SK-N-SH (cell line): ENCODE results near the gene LANCL2.

ENCODE experiments used
- CHD2 ChIP-seq: fragments of 150-350 bp; IDR thresholded peaks from 2 replicates; pipeline ENCODE4 v1.6.1; 2018; ENCODE audit warnings: low read length; ENCODE audit not compliant: partially characterized antibody
- EP300 ChIP-seq, 2 experiments: IDR thresholded peaks; 2 replicates each; pipeline versions ENCODE4 v1.4.0 to v1.6.1; 2012; ENCODE audit warnings: borderline replicate concordance in 1 of 2, low read depth in 1 of 2, low read length in 1 of 2
- EZH2phosphoT487 ChIP-seq: fragments of 200-600 bp; sonication (generic); IDR thresholded peaks from 2 replicates; pipeline ENCODE4 v1.6.1; 2017; ENCODE audit warnings: low read depth, mixed run types, mild to moderate bottlenecking, antibody characterized with exemption, moderate library complexity, borderline replicate concordance
- FOXM1 ChIP-seq: IDR thresholded peaks from 2 replicates; pipeline ENCODE4 v1.4.0; 2012; ENCODE audit warnings: low read depth, mild to moderate bottlenecking
- POLR2AphosphoS5 ChIP-seq: IDR thresholded peaks from 2 replicates; pipeline ENCODE4 v1.6.1; 2012; ENCODE audit warnings: low read depth, low read length
- RAD21 ChIP-seq: IDR thresholded peaks from 2 replicates; pipeline ENCODE4 v1.6.1; 2012; ENCODE audit warnings: mild to moderate bottlenecking, low read length
- RFX5 ChIP-seq: IDR thresholded peaks from 2 replicates; pipeline ENCODE4 v1.6.1; 2012; ENCODE audit warnings: mild to moderate bottlenecking, improper control_type of control experiment, low read length
- TAF1 ChIP-seq: IDR thresholded peaks from 2 replicates; pipeline ENCODE4 v1.6.1; 2012; ENCODE audit warnings: low read depth, mild to moderate bottlenecking, low read length, moderate library complexity, borderline replicate concordance
- TF ChIP-seq, protein P1 (sequence below): fragments of 200-600 bp; sonication (generic); IDR thresholded peaks from 2 replicates; pipeline ENCODE4 v1.6.1; 2017; ENCODE audit warnings: antibody characterized with exemption, mild to moderate bottlenecking, moderate library complexity
- TF ChIP-seq, protein P2 (sequence below): fragments of 150-350 bp; IDR thresholded peaks from 2 replicates; pipeline ENCODE4 v1.6.1; 2017; ENCODE audit warnings: antibody characterized with exemption, low read length, low read depth, borderline replicate concordance

DNA sequence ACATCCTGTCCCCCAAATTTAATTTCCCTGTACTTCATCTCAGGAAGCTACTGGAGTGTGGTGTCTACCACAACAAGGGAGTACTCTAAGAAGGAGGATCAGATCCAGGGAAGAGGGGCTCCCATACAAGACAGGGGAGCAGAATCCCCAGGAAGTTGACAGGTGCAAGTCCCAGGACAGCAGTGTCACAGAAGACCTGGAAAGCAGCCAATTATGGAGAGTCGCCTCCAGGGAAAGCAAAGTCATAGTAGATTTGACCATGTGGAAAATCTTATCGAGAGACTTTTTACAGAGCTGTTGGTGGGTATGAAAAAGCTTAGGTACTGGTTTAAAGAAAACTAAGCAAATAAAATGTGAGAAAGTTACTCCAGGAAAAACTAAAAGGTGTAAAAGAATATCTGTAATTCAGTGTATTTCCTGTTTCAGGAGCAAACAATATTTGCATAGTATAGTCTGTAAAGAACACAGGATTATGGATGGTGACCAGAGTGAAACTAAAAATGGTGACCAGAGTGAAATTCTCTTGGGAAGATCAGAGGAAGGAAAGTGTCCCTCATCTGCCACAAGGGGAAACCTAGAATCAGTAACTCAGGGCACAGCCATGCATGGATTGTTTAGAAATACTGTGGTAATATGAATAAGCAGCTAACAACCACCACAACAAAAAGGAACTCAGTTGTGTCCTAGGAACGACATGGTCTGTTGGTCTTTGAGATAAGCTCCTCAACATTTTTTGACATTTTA lies 44.5 kb downstream of the LANCL2 start:
- TF ChIP-seq POLR2AphosphoS5, result no peak
- TF ChIP-seq, protein P1, sequence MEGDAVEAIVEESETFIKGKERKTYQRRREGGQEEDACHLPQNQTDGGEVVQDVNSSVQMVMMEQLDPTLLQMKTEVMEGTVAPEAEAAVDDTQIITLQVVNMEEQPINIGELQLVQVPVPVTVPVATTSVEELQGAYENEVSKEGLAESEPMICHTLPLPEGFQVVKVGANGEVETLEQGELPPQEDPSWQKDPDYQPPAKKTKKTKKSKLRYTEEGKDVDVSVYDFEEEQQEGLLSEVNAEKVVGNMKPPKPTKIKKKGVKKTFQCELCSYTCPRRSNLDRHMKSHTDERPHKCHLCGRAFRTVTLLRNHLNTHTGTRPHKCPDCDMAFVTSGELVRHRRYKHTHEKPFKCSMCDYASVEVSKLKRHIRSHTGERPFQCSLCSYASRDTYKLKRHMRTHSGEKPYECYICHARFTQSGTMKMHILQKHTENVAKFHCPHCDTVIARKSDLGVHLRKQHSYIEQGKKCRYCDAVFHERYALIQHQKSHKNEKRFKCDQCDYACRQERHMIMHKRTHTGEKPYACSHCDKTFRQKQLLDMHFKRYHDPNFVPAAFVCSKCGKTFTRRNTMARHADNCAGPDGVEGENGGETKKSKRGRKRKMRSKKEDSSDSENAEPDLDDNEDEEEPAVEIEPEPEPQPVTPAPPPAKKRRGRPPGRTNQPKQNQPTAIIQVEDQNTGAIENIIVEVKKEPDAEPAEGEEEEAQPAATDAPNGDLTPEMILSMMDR, result peak; percentile 16; the same call in 1 of the 2 replicates
- TF ChIP-seq, protein P2, sequence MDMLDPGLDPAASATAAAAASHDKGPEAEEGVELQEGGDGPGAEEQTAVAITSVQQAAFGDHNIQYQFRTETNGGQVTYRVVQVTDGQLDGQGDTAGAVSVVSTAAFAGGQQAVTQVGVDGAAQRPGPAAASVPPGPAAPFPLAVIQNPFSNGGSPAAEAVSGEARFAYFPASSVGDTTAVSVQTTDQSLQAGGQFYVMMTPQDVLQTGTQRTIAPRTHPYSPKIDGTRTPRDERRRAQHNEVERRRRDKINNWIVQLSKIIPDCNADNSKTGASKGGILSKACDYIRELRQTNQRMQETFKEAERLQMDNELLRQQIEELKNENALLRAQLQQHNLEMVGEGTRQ, result no peak
- TF ChIP-seq CHD2, result no peak
- TF ChIP-seq FOXM1, result no peak
- TF ChIP-seq EZH2phosphoT487, result no peak
- TF ChIP-seq RFX5, result no peak
- no peak for TF ChIP-seq TAF1
- no peak for TF ChIP-seq EP300 (IDR thresholded peaks at IDR 0.05; ENCODE audit: borderline replicate concordance in 1 of 2, low read depth in 1 of 2, low read length in 1 of 2)
- TF ChIP-seq RAD21, result no peak
